ENCODE data around the gene IGSF9. TPM values are rescaled to one million over a fixed set of nuclear protein-coding genes. Genes with fewer than 3 reads are reported as not detected.
A peak's percentile ranks its signal among the peaks of the same experiment; 100 is the strongest.

Gene IGSF9
- total RNA-seq, 1 experiment from 2014 or later: 0.44 TPM

DNA sequence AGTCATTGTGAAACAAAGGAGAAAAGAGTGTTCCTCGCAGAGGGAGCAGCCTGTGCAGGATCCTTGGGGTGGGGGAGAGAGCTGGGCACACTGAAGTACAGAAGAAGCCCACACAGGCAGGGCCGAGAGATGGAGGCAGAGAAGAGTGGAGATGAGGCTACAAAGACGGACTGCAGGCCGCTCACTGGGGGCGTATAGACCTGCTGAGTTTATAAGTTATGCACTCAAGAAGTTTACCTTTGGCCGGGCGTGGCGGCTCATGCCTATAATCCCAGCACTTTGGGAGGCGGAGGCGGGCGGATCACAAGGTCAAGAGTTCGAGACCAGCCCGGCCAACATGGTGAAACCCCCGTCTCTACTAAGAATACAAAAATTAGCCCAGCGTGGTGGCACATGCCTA, 16.2 kb upstream of the IGSF9 start:
- TF ChIP-seq, protein P1, sequence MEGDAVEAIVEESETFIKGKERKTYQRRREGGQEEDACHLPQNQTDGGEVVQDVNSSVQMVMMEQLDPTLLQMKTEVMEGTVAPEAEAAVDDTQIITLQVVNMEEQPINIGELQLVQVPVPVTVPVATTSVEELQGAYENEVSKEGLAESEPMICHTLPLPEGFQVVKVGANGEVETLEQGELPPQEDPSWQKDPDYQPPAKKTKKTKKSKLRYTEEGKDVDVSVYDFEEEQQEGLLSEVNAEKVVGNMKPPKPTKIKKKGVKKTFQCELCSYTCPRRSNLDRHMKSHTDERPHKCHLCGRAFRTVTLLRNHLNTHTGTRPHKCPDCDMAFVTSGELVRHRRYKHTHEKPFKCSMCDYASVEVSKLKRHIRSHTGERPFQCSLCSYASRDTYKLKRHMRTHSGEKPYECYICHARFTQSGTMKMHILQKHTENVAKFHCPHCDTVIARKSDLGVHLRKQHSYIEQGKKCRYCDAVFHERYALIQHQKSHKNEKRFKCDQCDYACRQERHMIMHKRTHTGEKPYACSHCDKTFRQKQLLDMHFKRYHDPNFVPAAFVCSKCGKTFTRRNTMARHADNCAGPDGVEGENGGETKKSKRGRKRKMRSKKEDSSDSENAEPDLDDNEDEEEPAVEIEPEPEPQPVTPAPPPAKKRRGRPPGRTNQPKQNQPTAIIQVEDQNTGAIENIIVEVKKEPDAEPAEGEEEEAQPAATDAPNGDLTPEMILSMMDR (IDR thresholded peaks at IDR 0.05; ENCODE audit: unreplicated experiment): no peak
- ChIA-PET POLR2A (interaction anchor here (0.7 to 5.6 kb wide), 17 partner anchors 13 to 829 kb away, joined by 3 to 25 read pairs (median 5); partner anchors contain the start of genes DCAF8, DUSP23, IGSF9 and PIGM), CTCF (interaction anchor here (0.5 to 52.4 kb wide), 5 partner anchors 16 to 739 kb away, joined by 3 to 1675 read pairs (median 5); partner anchors contain the start of gene IGSF9)
- no peaks in the 10 kb centered on the region for H3K27me3 Mint-ChIP-seq (ENCODE audit: insufficient read depth, unreplicated experiment)
- BruUV-seq (replicated peaks): no TSS peak
- H3K9me3 Mint-ChIP-seq (ENCODE audit: unreplicated experiment): peaks cover 8% of the 10 kb centered on the region
- peaks cover 6% of the 10 kb centered on the region for H3K36me3 Mint-ChIP-seq (ENCODE audit: insufficient read depth, unreplicated experiment)
- peak overlapping the region; percentile 75 for H3K27ac Mint-ChIP-seq (ENCODE audit: low read depth, unreplicated experiment)
- intact Hi-C loops (cut with micrococcal nuclease): loop anchor here (1.0 to 5.0 kb wide), 3 partner anchors 36 to 71 kb away; partner anchors contain the start of gene TAGLN2
- H3K4me3 Mint-ChIP-seq (ENCODE audit: unreplicated experiment): peak overlapping the region; percentile 73
- peaks cover 49% of the 10 kb centered on the region for H3K4me1 Mint-ChIP-seq (ENCODE audit: insufficient read depth, unreplicated experiment)
- DNase-seq (ENCODE audit: unreplicated experiment): no peak

DNA sequence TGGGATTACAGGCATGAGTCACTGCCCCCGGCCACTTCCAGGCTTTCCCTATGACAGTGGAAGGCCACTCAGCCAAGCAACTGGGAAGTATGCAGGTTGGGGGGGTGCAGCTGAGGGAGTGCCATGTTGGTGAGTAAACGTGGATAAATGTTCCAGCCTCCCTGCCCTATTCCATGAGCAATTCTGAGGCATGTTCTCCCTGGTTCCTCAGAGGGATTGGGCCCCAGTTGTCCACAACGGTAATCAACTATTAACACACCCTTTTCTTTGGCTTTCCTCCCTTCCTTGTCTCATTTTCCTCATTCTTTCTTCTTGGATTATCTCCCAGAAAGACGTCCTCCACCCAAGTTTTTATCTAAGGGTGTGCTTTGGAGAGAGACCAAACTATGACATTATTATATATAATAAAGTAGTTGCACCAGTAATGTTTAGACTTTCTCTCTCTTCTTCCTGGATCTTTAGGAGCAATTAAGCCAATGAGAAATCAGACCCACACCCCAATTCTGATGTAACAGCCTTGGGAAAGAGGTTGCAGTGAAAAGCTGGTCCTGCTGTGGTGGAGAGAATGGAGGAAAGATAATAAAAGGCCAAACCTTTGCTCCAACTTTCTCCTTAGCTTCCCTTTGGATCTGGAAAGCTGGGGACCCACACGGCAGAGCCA, 15.4 kb upstream of the IGSF9 start:
- Mint-ChIP-seq H3K4me1 (ENCODE audit: insufficient read depth, unreplicated experiment) (peaks cover 49% of the 10 kb centered on the region), H3K27me3 (ENCODE audit: insufficient read depth, unreplicated experiment) (no peaks in the 10 kb centered on the region), H3K27ac (ENCODE audit: low read depth, unreplicated experiment) (peak overlapping the region; percentile 75), H3K9me3 (ENCODE audit: unreplicated experiment) (peaks cover 3% of the 10 kb centered on the region), H3K36me3 (ENCODE audit: insufficient read depth, unreplicated experiment) (peaks cover 6% of the 10 kb centered on the region), H3K4me3 (ENCODE audit: unreplicated experiment) (peak overlapping the region; percentile 73)
- TF ChIP-seq, protein P1 (IDR thresholded peaks at IDR 0.05; ENCODE audit: unreplicated experiment): no peak
- BruUV-seq (replicated peaks): no TSS peak
- ChIA-PET POLR2A (interaction anchor here (0.7 to 5.6 kb wide), 20 partner anchors 12 to 1060 kb away, joined by 3 to 25 read pairs (median 5); partner anchors contain the start of genes DCAF8, DUSP23, IGSF9 and PIGM), CTCF (interaction anchor here (0.5 to 52.4 kb wide), 4 partner anchors 15 to 739 kb away, joined by 3 to 1675 read pairs (median 6); partner anchors contain the start of gene IGSF9)
- peak; percentile 71 for DNase-seq (ENCODE audit: unreplicated experiment)
- intact Hi-C loops (cut with micrococcal nuclease): loop anchor here (1.0 to 5.0 kb wide), 3 partner anchors 36 to 72 kb away; partner anchors contain the start of gene TAGLN2

DNA sequence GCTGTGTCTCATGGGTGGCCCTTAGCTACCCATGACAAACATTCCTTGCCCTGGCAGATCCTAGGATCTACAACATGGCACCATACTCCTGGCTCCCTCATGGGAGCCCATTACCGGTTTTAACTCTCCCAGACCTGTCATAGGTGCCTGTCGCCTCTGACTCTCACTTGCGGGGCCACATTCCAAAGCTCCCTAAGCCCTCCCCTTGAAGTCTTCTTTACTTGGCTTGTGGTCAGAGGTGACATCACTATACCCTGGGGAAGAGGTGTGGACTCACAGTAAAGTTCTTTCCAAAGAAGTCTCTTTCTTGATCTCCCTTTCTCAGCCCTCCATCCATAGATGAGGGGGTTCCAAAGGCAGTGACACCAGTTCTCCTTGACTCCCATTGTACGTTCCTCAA, 14.0 kb upstream of the IGSF9 start:
- BruUV-seq (replicated peaks): no TSS peak
- peaks cover 44% of the 10 kb centered on the region for H3K4me1 Mint-ChIP-seq (ENCODE audit: insufficient read depth, unreplicated experiment)
- H3K9me3 Mint-ChIP-seq (ENCODE audit: unreplicated experiment): no peaks in the 10 kb centered on the region
- no peak overlapping the region for H3K4me3 Mint-ChIP-seq (ENCODE audit: unreplicated experiment)
- CTCF ChIA-PET: interaction anchor here (0.7 to 52.4 kb wide), 4 partner anchors 46 to 600 kb away, joined by 3 to 1675 read pairs (median 3); no protein-coding TSS in a partner anchor
- intact Hi-C loops (cut with micrococcal nuclease): no loop called here
- DNase-seq (ENCODE audit: unreplicated experiment): no peak
- peak overlapping the region; percentile 7 for H3K27ac Mint-ChIP-seq (ENCODE audit: low read depth, unreplicated experiment)
- TF ChIP-seq, protein P1 (IDR thresholded peaks at IDR 0.05; ENCODE audit: unreplicated experiment): no peak
- no peaks in the 10 kb centered on the region for H3K27me3 Mint-ChIP-seq (ENCODE audit: insufficient read depth, unreplicated experiment)
- POLR2A ChIA-PET: interaction anchor here (1.2 to 5.6 kb wide), 3 partner anchors 11 to 137 kb away, joined by 3 to 25 read pairs (median 19); partner anchors contain the start of gene IGSF9
- peaks cover 6% of the 10 kb centered on the region for H3K36me3 Mint-ChIP-seq (ENCODE audit: insufficient read depth, unreplicated experiment)

DNA sequence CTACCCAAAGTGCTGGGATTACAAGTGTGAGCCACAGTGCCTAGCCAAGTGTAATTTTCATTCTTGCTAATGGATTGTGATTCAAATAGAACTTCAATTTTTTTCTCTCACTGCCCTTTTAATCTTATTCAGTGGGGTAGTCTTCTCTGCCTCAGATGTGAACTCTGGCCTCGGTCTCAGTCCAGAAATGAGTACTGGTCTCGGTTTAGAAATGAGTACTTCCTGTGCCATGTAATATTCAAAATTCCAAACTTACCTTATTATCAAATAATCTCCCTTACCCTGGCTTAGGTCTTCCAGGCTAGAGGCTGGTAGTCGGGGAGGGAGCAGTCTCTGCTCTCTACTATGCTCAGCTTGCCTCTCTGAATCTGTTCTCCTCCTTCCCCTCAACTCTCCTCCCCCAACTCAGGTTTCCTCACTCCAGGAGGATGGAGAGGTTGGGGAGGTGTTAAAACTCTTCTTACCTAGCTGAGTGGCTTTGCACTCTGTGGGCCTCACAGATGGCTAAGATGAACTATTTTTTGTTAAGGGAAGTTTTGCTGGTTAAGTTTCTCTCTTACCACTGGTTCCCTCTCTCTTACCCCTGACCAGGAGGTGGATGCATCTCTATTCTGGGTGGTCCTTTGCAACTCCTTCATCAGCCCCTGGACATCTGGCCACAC, 13.4 kb upstream of the IGSF9 start:
- ChIA-PET CTCF (interaction anchor here (0.7 to 52.4 kb wide), 8 partner anchors 13 to 600 kb away, joined by 3 to 1675 read pairs (median 4); no protein-coding TSS in a partner anchor), POLR2A (interaction anchor here (1.2 to 5.6 kb wide), 3 partner anchors 10 to 138 kb away, joined by 3 to 19 read pairs (median 11); partner anchors contain the start of gene IGSF9)
- no peak overlapping the region for H3K4me3 Mint-ChIP-seq (ENCODE audit: unreplicated experiment)
- no peaks in the 10 kb centered on the region for H3K27me3 Mint-ChIP-seq (ENCODE audit: insufficient read depth, unreplicated experiment)
- TF ChIP-seq, protein P1 (IDR thresholded peaks at IDR 0.05; ENCODE audit: unreplicated experiment): no peak
- BruUV-seq (replicated peaks): no TSS peak
- H3K9me3 Mint-ChIP-seq (ENCODE audit: unreplicated experiment): no peaks in the 10 kb centered on the region
- DNase-seq (ENCODE audit: unreplicated experiment): no peak
- H3K36me3 Mint-ChIP-seq (ENCODE audit: insufficient read depth, unreplicated experiment): peaks cover 6% of the 10 kb centered on the region
- peak overlapping the region; percentile 7 for H3K27ac Mint-ChIP-seq (ENCODE audit: low read depth, unreplicated experiment)
- intact Hi-C loops (cut with micrococcal nuclease): no loop called here
- H3K4me1 Mint-ChIP-seq (ENCODE audit: insufficient read depth, unreplicated experiment): peaks cover 50% of the 10 kb centered on the region

All from MCF 10A (cell line).